Measurements from ENCODE around the gene CHN1. TPM values are rescaled to one million over a fixed set of nuclear protein-coding genes. Genes with fewer than 3 reads are reported as not detected.
A peak's percentile ranks its signal among the peaks of the same experiment; 100 is the strongest.

CHN1 gene
- total and polyA plus RNA-seq, 2 donors from 2014 or later, result 6.5 to 14.1 TPM

- Histone ChIP-seq H3K4me3 (ENCODE audit: low read length in 3 of 3) (no peak overlapping the region), H3K36me3 (ENCODE audit: control insufficient read depth in 2 of 3, insufficient read depth in 3 of 3, low read length in 3 of 3) (no peaks in the 10 kb centered on the region), H3K9me3 (ENCODE audit: control insufficient read depth in 2 of 3, insufficient read depth in 1 of 3, low read length in 3 of 3) (no peaks in the 10 kb centered on the region), H3K27ac (ENCODE audit: low read depth in 2 of 2, low read length in 2 of 2) (no peak overlapping the region), H3K9ac (ENCODE audit: low read length in 3 of 3) (no peak overlapping the region), H3K4me1 (ENCODE audit: control insufficient read depth in 2 of 3, insufficient read depth in 2 of 3, low read depth in 1 of 3, low read length in 3 of 3) (peaks cover 0 to 2% (median 0%) of the 10 kb centered on the region in 3 donors), H3K27me3 (ENCODE audit: control insufficient read depth, insufficient read depth, low read length) (no peaks in the 10 kb centered on the region)
- intact Hi-C loops (cut with DNase I), result no loop called here
- TF ChIP-seq CTCF (IDR thresholded peaks at IDR 0.05; ENCODE audit: borderline replicate concordance, extremely low read depth, insufficient read depth), result no peak
- peak in 1 of 5 donors; percentile 16 for DNase-seq
- no peak for FAIRE-seq
These were observed 2.5 kb downstream of the CHN1 start for GRCh38 chr2:175002547-175003274.

- no peaks in the 10 kb centered on the region for H3K36me3 ChIP-seq (ENCODE audit: control insufficient read depth in 2 of 3, insufficient read depth in 3 of 3, low read length in 3 of 3)
- TF ChIP-seq CTCF (IDR thresholded peaks at IDR 0.05; ENCODE audit: borderline replicate concordance, extremely low read depth, insufficient read depth), result no peak
- no peak overlapping the region for H3K9ac ChIP-seq (ENCODE audit: low read length in 3 of 3)
- no peaks in the 10 kb centered on the region for H3K9me3 ChIP-seq (ENCODE audit: control insufficient read depth in 2 of 3, insufficient read depth in 1 of 3, low read length in 3 of 3)
- peaks cover 0 to 2% (median 0%) of the 10 kb centered on the region in 3 donors for H3K4me1 ChIP-seq (ENCODE audit: control insufficient read depth in 2 of 3, insufficient read depth in 2 of 3, low read depth in 1 of 3, low read length in 3 of 3)
- H3K27me3 ChIP-seq (ENCODE audit: control insufficient read depth, insufficient read depth, low read length), result no peaks in the 10 kb centered on the region
- DNase-seq (no peak), FAIRE-seq (no peak)
- no peak overlapping the region for H3K4me3 ChIP-seq (ENCODE audit: low read length in 3 of 3)
- H3K27ac ChIP-seq (ENCODE audit: low read depth in 2 of 2, low read length in 2 of 2), result no peak overlapping the region
- intact Hi-C loops (cut with DNase I), result no loop called here
These were observed 3.6 kb downstream of the CHN1 start for GRCh38 chr2:175001566-175001965.

- Histone ChIP-seq H3K9me3 (ENCODE audit: control insufficient read depth in 2 of 3, insufficient read depth in 1 of 3, low read length in 3 of 3) (no peaks in the 10 kb centered on the region), H3K27me3 (ENCODE audit: control insufficient read depth, insufficient read depth, low read length) (no peaks in the 10 kb centered on the region), H3K4me1 (ENCODE audit: control insufficient read depth in 2 of 3, insufficient read depth in 2 of 3, low read depth in 1 of 3, low read length in 3 of 3) (no peaks in the 10 kb centered on the region), H3K27ac (ENCODE audit: low read depth in 2 of 2, low read length in 2 of 2) (no peak overlapping the region), H3K36me3 (ENCODE audit: control insufficient read depth in 2 of 3, insufficient read depth in 3 of 3, low read length in 3 of 3) (no peaks in the 10 kb centered on the region), H3K9ac (ENCODE audit: low read length in 3 of 3) (no peak overlapping the region), H3K4me3 (ENCODE audit: low read length in 3 of 3) (no peak overlapping the region)
- no peak for FAIRE-seq
- intact Hi-C loops (cut with DNase I), result no loop called here
- no peak for DNase-seq
- no peak for TF ChIP-seq CTCF (IDR thresholded peaks at IDR 0.05; ENCODE audit: borderline replicate concordance, extremely low read depth, insufficient read depth)
These were observed 8.1 kb downstream of the CHN1 start for GRCh38 chr2:174997110-174997509.

All from kidney (tissue), 14 donors.